DOHH2 (cell line): ENCODE measurements around the gene NTRK1.

ENCODE experiments used
- CTCF ChIP-seq: fragments of 200-600 bp; sonication (generic); IDR thresholded peaks from one replicate; pipeline ENCODE4 v1.5.1; 2014; ENCODE audit warnings: antibody characterized with exemption, mild to moderate bottlenecking, low read depth, low read length; ENCODE audit not compliant: poor library complexity, severe bottlenecking
- EZH2phosphoT487 ChIP-seq: fragments of 200-600 bp; sonication (generic); IDR thresholded peaks from 2 replicates; pipeline ENCODE4 v1.6.1; 2017; ENCODE audit warnings: borderline replicate concordance, mild to moderate bottlenecking, antibody characterized with exemption, low read length, moderate library complexity, mixed read lengths

- TF ChIP-seq CTCF (peak; percentile 43), EZH2phosphoT487 (no peak)
Observed at GRCh38 chr1:156927215-156928042, 66.8 kb downstream of the NTRK1 start.
